Neuronal stem cell (in vitro differentiated cells): ENCODE measurements around the gene FRYL.

ENCODE experiments used
- DNase-seq: peaks from one replicate; pipeline ENCODE4 v3.0.0-alpha.2; 2013; ENCODE audit warnings: low spot score
- H2AFZ ChIP-seq: one replicate; pipeline ENCODE4 v1.6.1; 2013; ENCODE audit warnings: mild to moderate bottlenecking, low read length, inconsistent platforms
- H2AK5ac ChIP-seq: 2 replicates; pipeline ENCODE4 v1.6.1; 2013; ENCODE audit warnings: low read depth, mild to moderate bottlenecking, inconsistent platforms, low read length, moderate library complexity, mixed read lengths
- H2BK120ac ChIP-seq: 2 replicates; pipeline ENCODE4 v1.6.1; 2013; ENCODE audit warnings: low read depth, mild to moderate bottlenecking, inconsistent platforms, low read length, moderate library complexity, mixed read lengths
- H2BK12ac ChIP-seq: one replicate; pipeline ENCODE4 v1.6.1; 2013; ENCODE audit warnings: low read length, inconsistent platforms
- H2BK15ac ChIP-seq: 2 replicates; pipeline ENCODE4 v1.6.1; 2013; ENCODE audit warnings: mild to moderate bottlenecking, low read length, inconsistent platforms, mixed read lengths
- H2BK5ac ChIP-seq: one replicate; pipeline ENCODE4 v1.6.1; 2013; ENCODE audit warnings: inconsistent platforms, mild to moderate bottlenecking, low read length, moderate library complexity
- H3K14ac ChIP-seq: one replicate; pipeline ENCODE4 v1.6.1; 2013; ENCODE audit warnings: low read length, inconsistent platforms
- H3K18ac ChIP-seq: 2 replicates; pipeline ENCODE4 v1.6.1; 2013; ENCODE audit warnings: low read length, inconsistent platforms
- H3K23ac ChIP-seq: 2 replicates; pipeline ENCODE4 v1.6.1; 2013; ENCODE audit warnings: low read depth, mild to moderate bottlenecking, mixed read lengths, low read length, inconsistent platforms; ENCODE audit not compliant: poor library complexity
- H3K27ac ChIP-seq: replicated peaks from 3 replicates; pipeline ENCODE4 v1.5.1; 2013; ENCODE audit warnings: low read length, inconsistent platforms
- H3K27me3 ChIP-seq, 3 experiments: 2 replicates each; pipeline ENCODE4 v1.6.1; 2013; ENCODE audit warnings: low read length in 3 of 3, mild to moderate bottlenecking in 2 of 3, inconsistent platforms in 1 of 3, low read depth in 1 of 3, mixed read lengths in 1 of 3, moderate library complexity in 1 of 3; ENCODE audit not compliant: control insufficient read depth in 3 of 3, insufficient read depth in 3 of 3
- H3K36me3 ChIP-seq, 2 donors: replicated peaks in 1 of 2; 2 replicates each; pipeline ENCODE4 v1.6.1; 2013; ENCODE audit warnings: low read length in 2 of 2; ENCODE audit not compliant: control insufficient read depth in 2 of 2, insufficient read depth in 2 of 2
- H3K4ac ChIP-seq: 2 replicates; pipeline ENCODE4 v1.6.1; 2013; ENCODE audit warnings: inconsistent platforms, mild to moderate bottlenecking, low read length, moderate library complexity
- H3K4me1 ChIP-seq, 2 donors: 1 replicate in 1 of 2; 2 replicates in 1 of 2; pipeline ENCODE4 v1.6.1; 2013; ENCODE audit warnings: low read length in 2 of 2, low read depth in 1 of 2; ENCODE audit not compliant: control insufficient read depth in 2 of 2, insufficient read depth in 1 of 2
- H3K4me2 ChIP-seq: one replicate; pipeline ENCODE4 v1.6.1; 2013; ENCODE audit warnings: mild to moderate bottlenecking, low read length, inconsistent platforms; ENCODE audit not compliant: insufficient read depth, poor library complexity, severe bottlenecking
- H3K4me3 ChIP-seq, 2 donors: 2 replicates each; pipeline ENCODE4 v1.5.1; 2013; ENCODE audit warnings: low read length in 2 of 2, mild to moderate bottlenecking in 2 of 2, inconsistent platforms in 1 of 2, moderate library complexity in 1 of 2
- H3K79me1 ChIP-seq: one replicate; pipeline ENCODE4 v1.6.1; 2013; ENCODE audit warnings: low read depth, mild to moderate bottlenecking, inconsistent platforms, low read length, moderate library complexity
- H3K9ac ChIP-seq: one replicate; pipeline ENCODE4 v1.6.1; 2013; ENCODE audit warnings: mild to moderate bottlenecking, low read depth, low read length, inconsistent platforms; ENCODE audit not compliant: poor library complexity
- H3K9me3 ChIP-seq, 2 donors: replicated peaks in 1 of 2; 2 replicates each; pipeline versions ENCODE3 to v1.6.1; 2013; ENCODE audit warnings: low read length in 2 of 2, mild to moderate bottlenecking in 2 of 2, inconsistent platforms in 1 of 2, low read depth in 1 of 2, mixed read lengths in 1 of 2, moderate library complexity in 1 of 2; ENCODE audit not compliant: control insufficient read depth in 2 of 2, insufficient read depth in 1 of 2
- H4K8ac ChIP-seq: one replicate; pipeline ENCODE4 v1.6.1; 2013; ENCODE audit warnings: low read depth, mild to moderate bottlenecking, inconsistent platforms, low read length, moderate library complexity
- H4K91ac ChIP-seq: one replicate; pipeline ENCODE4 v1.6.1; 2013; ENCODE audit warnings: low read length, low read depth, mild to moderate bottlenecking, inconsistent platforms; ENCODE audit not compliant: poor library complexity
- WGBS, 2 donors: extraction: QIAGEN DNeasy Blood & Tissue Kit; methylation state at CpG; one replicate each; pipeline ENCODE4 v1.1.7; 2013; ENCODE audit warnings: missing lambda C conversion rate in 2 of 2, mixed read lengths in 1 of 2; ENCODE audit not compliant: insufficient read length in 2 of 2, insufficient replicate concordance in 1 of 2; ENCODE audit errors: extremely low coverage in 2 of 2; 5-methylcytosine and 5-hydroxymethylcytosine counted together

The FRYL gene

DNA sequence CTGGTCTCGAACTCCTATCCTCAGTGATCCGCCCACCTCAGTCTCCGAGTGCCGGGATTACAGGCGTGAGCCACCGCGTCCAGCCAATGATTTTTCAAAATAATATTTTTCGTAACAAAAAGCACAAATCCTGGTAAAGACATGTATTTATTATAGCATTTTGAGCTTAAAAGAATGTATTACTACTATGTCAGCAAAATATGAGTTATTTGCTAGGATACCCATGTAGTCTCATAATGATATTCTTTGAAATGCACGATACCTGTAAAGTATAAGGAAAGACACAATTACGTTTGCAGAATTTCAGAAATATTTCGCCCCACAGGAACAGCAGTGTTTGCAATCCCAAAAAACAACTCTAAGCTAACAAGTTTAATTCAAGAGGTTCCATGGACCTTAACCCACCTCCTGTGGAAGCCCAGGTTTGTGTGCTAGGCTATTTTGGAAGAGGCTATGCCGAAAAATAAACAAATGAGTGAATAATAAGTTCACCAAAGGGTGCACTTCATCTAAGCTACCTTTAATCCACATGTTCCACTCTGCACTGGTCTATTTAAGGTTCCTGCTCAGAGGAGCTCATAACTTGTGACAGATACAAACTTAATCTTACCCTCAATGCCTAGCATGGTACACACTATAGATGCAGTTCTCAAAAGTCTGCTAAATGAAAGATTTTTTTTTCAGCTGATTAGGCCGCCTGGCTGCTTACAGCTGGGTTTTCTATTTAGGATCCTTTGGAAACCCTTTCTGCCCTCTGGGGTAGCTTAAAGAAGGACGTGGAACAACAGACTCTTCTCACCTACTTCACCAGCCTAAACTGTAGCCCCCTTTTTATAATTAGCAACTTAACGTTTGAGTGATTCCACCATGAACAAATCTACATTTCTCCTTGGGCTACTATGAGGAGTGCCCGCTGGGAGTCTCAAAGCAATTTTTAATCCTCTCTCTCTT is 5.0 kb downstream of the FRYL start:
- Histone ChIP-seq H2AK5ac (no peak overlapping the region), H3K9ac (no peak overlapping the region), H3K9me3 (peaks cover 0 to 4% of the 10 kb centered on the region in 2 donors), H3K27ac (peak overlapping the region; percentile 64), H3K23ac (no peak overlapping the region), H2AFZ (no peak overlapping the region), H2BK12ac (no peak overlapping the region), H3K4me3 (no peak overlapping the region), H2BK120ac (no peak overlapping the region), H3K4ac (no peak overlapping the region), H3K4me2 (no peak overlapping the region), H2BK5ac (no peak overlapping the region), H4K91ac (no peak overlapping the region), H3K36me3 (peaks cover 3 to 12% of the 10 kb centered on the region in 2 donors), H3K79me1 (no peaks in the 10 kb centered on the region), H4K8ac (no peak overlapping the region), H3K4me1 (peaks cover 6 to 22% of the 10 kb centered on the region in 2 donors), H3K14ac (no peak overlapping the region), H2BK15ac (no peak overlapping the region), H3K18ac (no peak overlapping the region), H3K27me3 (no peaks in the 10 kb centered on the region)
- peak; percentile 15 for DNase-seq
- WGBS, 2 donors: no CpG with 5 or more reads among the region's 16 CpGs

DNA sequence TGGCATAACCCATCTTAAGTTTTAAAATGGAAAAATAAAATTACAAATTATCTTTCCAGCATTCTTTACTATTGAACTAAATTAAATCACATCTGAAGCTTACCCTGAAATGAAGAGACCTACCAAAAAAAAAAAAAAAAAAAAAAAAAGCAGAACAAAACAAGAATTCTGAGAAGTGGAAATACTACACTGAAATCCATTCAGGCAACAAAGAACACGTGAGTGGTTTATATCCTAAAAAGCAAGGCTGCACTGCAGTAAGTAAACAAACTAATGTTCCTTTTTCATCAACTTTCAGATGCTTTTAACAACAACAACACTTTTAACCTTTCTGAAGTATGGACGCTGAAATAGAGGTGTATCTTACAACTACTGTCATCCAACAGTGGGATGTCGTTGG is 7.5 kb downstream of the FRYL start:
- H3K14ac ChIP-seq: no peak overlapping the region
- H3K9me3 ChIP-seq: peaks cover 0 to 7% of the 10 kb centered on the region in 2 donors
- H3K4me2 ChIP-seq: no peak overlapping the region
- peaks cover 2% of the 10 kb centered on the region for H3K79me1 ChIP-seq
- H3K4me1 ChIP-seq: peaks cover 6 to 16% of the 10 kb centered on the region in 2 donors
- no peak overlapping the region for H3K27ac ChIP-seq
- H3K18ac ChIP-seq: no peak overlapping the region
- no peak overlapping the region for H3K4ac ChIP-seq
- no CpG with 5 or more reads among the region's 3 CpGs for WGBS, 2 donors
- no peak overlapping the region for H2BK12ac ChIP-seq
- no peak overlapping the region for H3K23ac ChIP-seq
- H4K8ac ChIP-seq: no peak overlapping the region
- no peak overlapping the region for H3K9ac ChIP-seq
- H4K91ac ChIP-seq: no peak overlapping the region
- H2BK5ac ChIP-seq: no peak overlapping the region
- H2BK120ac ChIP-seq: no peak overlapping the region
- no peak overlapping the region for H3K4me3 ChIP-seq
- no peak overlapping the region for H2BK15ac ChIP-seq
- no peak overlapping the region for H2AFZ ChIP-seq
- H3K27me3 ChIP-seq: no peaks in the 10 kb centered on the region
- DNase-seq: no peak
- H2AK5ac ChIP-seq: no peak overlapping the region
- peaks cover 3 to 17% of the 10 kb centered on the region in 2 donors for H3K36me3 ChIP-seq

DNA sequence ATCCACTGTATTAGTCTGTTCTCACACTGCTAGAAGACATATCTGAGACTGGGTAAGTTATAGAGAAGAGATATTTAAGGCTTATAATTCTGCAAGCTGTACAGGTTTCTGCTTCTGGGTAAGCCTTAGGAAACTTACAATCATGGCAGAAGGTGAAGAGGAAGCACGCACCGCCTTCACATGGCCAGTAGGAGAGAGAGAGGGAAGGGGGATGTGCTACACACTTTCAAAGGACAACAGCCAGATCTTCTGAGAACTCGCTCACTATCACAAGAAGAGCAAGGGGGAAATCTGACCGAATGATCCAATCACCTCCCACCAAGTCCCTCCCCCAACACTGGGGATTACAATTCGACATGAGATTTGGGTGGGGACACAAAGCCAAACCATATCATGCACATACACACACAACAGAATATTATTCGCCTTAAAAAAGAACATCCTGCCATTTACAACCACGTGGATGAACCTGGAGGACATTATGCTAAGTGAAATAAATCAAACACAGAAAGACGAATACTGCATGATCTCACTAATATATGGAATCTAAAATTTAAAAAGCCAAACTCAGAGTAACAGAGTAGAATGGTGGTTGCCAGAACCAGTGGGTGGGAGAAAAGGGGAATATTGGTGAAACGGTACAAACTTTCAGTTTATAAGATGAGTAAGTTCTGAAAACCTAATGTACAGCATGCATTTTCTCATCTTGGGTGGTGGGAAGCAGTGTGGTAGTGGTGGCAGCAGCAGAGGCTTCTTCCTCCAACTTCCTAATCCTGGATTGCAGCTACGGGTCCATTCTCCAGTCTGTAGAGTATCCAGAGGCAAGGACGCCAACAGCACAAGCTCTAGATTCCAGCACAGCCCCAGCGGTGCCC is 12.8 kb downstream of the FRYL start:
- no peak overlapping the region for H3K4ac ChIP-seq
- no peak overlapping the region for H2BK5ac ChIP-seq
- H3K4me3 ChIP-seq: no peak overlapping the region
- peaks cover 0 to 6% of the 10 kb centered on the region in 2 donors for H3K36me3 ChIP-seq
- H3K9ac ChIP-seq: no peak overlapping the region
- H2BK12ac ChIP-seq: no peak overlapping the region
- peaks cover 0 to 32% of the 10 kb centered on the region in 2 donors for H3K9me3 ChIP-seq
- H3K23ac ChIP-seq: no peak overlapping the region
- no peak overlapping the region for H2AFZ ChIP-seq
- peaks cover 0 to 2% of the 10 kb centered on the region in 2 donors for H3K4me1 ChIP-seq
- H4K91ac ChIP-seq: no peak overlapping the region
- no peak overlapping the region for H4K8ac ChIP-seq
- no peaks in the 10 kb centered on the region for H3K27me3 ChIP-seq
- no peak overlapping the region for H2BK120ac ChIP-seq
- H3K18ac ChIP-seq: no peak overlapping the region
- H3K27ac ChIP-seq: no peak overlapping the region
- no peak overlapping the region for H2AK5ac ChIP-seq
- WGBS, 2 donors: no CpG with 5 or more reads among the region's 12 CpGs
- H3K4me2 ChIP-seq: no peak overlapping the region
- DNase-seq: no peak
- H3K14ac ChIP-seq: no peak overlapping the region
- peaks cover 4% of the 10 kb centered on the region for H3K79me1 ChIP-seq
- no peak overlapping the region for H2BK15ac ChIP-seq
